ENCODE results near the gene HHATL. TPM values are rescaled to one million over a fixed set of nuclear protein-coding genes. Genes with fewer than 3 reads are reported as not detected.

Gene HHATL
- total RNA-seq, 1 donor from 2014 or later: 1.0 TPM

- TF ChIP-seq, protein P1, sequence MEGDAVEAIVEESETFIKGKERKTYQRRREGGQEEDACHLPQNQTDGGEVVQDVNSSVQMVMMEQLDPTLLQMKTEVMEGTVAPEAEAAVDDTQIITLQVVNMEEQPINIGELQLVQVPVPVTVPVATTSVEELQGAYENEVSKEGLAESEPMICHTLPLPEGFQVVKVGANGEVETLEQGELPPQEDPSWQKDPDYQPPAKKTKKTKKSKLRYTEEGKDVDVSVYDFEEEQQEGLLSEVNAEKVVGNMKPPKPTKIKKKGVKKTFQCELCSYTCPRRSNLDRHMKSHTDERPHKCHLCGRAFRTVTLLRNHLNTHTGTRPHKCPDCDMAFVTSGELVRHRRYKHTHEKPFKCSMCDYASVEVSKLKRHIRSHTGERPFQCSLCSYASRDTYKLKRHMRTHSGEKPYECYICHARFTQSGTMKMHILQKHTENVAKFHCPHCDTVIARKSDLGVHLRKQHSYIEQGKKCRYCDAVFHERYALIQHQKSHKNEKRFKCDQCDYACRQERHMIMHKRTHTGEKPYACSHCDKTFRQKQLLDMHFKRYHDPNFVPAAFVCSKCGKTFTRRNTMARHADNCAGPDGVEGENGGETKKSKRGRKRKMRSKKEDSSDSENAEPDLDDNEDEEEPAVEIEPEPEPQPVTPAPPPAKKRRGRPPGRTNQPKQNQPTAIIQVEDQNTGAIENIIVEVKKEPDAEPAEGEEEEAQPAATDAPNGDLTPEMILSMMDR (IDR thresholded peaks at IDR 0.05): no peak
- no peaks in the 10 kb centered on the region for H3K36me3 ChIP-seq
- ATAC-seq (no peak), DNase-seq (no peak)
- no peaks in the 10 kb centered on the region for H3K9me3 ChIP-seq
- peaks cover 19% of the 10 kb centered on the region for H3K4me1 ChIP-seq
- H3K27me3 ChIP-seq (ENCODE audit: low read depth): no peaks in the 10 kb centered on the region
- intact Hi-C loops (cut with DNase I): no loop called here
- H3K4me3 ChIP-seq: no peak overlapping the region
- H3K27ac ChIP-seq: no peak overlapping the region
Observed at GRCh38 chr3:42742688-42743087, 40.1 kb upstream of the HHATL start.

- TF ChIP-seq, protein P1 (IDR thresholded peaks at IDR 0.05): no peak
- Histone ChIP-seq H3K9me3 (no peaks in the 10 kb centered on the region), H3K36me3 (no peaks in the 10 kb centered on the region), H3K4me3 (no peak overlapping the region), H3K27ac (no peak overlapping the region), H3K4me1 (peaks cover 16% of the 10 kb centered on the region), H3K27me3 (ENCODE audit: low read depth) (no peaks in the 10 kb centered on the region)
- ATAC-seq (no peak), DNase-seq (no peak)
- intact Hi-C loops (cut with DNase I): no loop called here
Observed at GRCh38 chr3:42742259-42742658, 39.7 kb upstream of the HHATL start.

DNA sequence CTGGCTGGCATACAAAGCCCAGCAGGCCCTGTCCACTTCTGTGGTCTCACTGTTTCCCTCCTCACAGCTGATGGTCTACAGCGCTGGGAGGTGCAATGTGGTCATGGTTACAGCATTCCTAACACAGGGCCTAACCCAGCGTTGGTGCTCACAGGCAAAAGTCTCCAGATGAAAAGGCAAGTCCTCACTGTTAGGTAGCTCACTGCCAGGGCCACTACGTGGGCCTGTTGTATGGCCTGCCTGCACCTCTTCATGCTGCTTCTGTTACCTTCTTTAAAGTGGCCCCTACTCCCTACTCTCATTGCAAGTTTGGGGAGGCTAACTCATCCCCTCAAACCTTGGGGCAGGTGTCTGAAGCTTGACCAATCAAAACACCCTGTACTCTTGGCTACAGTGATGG is 39.2 kb upstream of the HHATL start:
- intact Hi-C loops (cut with DNase I): no loop called here
- no peak for DNase-seq
- no peaks in the 10 kb centered on the region for H3K9me3 ChIP-seq

DNA sequence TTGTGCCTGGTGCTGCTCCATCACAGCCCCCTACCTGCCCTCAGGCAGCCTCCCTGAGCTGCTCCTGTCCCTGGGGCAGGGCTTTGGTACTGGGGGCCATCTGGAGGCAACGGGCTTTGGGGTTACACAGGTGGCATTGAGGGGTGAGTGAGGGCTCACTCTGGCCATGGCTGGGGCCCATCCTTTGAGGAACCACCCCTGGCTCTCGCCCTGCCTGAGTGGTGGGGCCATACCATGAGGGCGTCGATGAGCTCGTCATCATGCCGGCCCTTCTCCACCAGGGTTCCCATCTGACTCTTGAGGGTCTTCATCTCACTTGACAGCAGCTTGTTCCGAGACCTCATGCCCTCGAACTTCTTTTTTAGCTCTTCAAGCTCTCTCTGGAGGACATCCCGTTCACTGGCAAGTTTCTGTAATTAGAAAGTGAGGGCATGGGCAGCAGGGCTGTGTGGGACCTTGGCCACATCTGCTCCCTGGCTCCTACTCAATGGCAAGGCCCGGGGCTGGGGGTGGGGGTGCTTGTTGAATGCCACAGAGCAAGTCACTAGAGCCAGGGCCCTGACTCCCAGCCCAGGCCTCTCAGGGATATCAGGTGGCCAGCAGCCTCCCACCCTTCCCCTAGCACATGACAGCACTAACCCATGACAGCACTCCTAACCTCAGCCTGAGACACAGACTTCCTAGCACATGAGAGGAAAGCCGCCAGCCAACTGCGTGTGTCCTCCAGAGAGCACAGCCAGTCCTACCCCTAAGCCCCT is 37.0 kb upstream of the HHATL start:
- no peak overlapping the region for H3K4me3 ChIP-seq
- peak in 1 of 2 donors; percentile 12 for ATAC-seq
- H3K27me3 ChIP-seq (ENCODE audit: low read depth): no peaks in the 10 kb centered on the region
- no peaks in the 10 kb centered on the region for H3K4me1 ChIP-seq
- no peaks in the 10 kb centered on the region for H3K36me3 ChIP-seq
- no peaks in the 10 kb centered on the region for H3K9me3 ChIP-seq
- intact Hi-C loops (cut with DNase I): no loop called here
- no peak overlapping the region for H3K27ac ChIP-seq
- DNase-seq: no peak
- TF ChIP-seq, protein P1 (IDR thresholded peaks at IDR 0.05): no peak

More for the DNA sequence above, 39.2 kb upstream of the HHATL start:
- TF ChIP-seq, protein P1 (IDR thresholded peaks at IDR 0.05): no peak
- H3K36me3 ChIP-seq: no peaks in the 10 kb centered on the region
- peaks cover 11% of the 10 kb centered on the region for H3K4me1 ChIP-seq
- H3K27me3 ChIP-seq (ENCODE audit: low read depth): no peaks in the 10 kb centered on the region
- ATAC-seq: no peak
- H3K27ac ChIP-seq: no peak overlapping the region
- H3K4me3 ChIP-seq: no peak overlapping the region

DNA sequence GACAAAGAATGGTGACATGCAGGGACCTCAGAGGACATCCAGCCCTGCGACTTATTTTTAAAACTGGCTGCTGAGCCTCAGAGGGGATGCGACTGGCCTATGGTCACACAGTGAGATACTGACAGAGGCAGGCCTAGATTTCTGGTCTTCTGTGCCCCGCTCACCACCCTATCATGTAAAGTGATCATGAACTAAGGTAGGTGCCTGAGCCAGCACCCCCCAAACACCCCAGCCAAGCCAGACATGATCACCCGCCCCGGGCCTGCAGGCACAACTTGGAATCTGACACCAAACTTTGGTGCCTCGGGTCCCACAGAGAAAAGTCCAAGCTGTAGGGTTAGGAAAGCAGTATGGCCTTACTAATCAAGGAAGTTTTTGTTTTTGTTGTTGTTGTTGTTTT is 33.9 kb upstream of the HHATL start:
- intact Hi-C loops (cut with DNase I): no loop called here
- TF ChIP-seq, protein P1 (IDR thresholded peaks at IDR 0.05): no peak
- Histone ChIP-seq H3K36me3 (no peaks in the 10 kb centered on the region), H3K27me3 (ENCODE audit: low read depth) (no peaks in the 10 kb centered on the region), H3K4me1 (no peaks in the 10 kb centered on the region), H3K9me3 (no peaks in the 10 kb centered on the region), H3K27ac (no peak overlapping the region), H3K4me3 (no peak overlapping the region)
- ATAC-seq (no peak), DNase-seq (no peak)

Measured in lower lobe of right lung (tissue), 2 donors.